Gastroesophageal sphincter (tissue), 3 donors: ENCODE data around the gene TXNRD1.

Source experiments
- EP300 ChIP-seq: sonication (generic); formaldehyde crosslinking; IDR thresholded peaks from one replicate; pipeline ENCODE4 v1.6.1; 2017; ENCODE audit warnings: antibody characterized with exemption, mild to moderate bottlenecking
- POLR2A ChIP-seq, 2 donors: fragments of 450-650 bp; IDR thresholded peaks; one replicate each; pipeline ENCODE4 v1.6.1; 2017; ENCODE audit warnings: antibody characterized with exemption in 2 of 2, mild to moderate bottlenecking in 2 of 2, moderate library complexity in 1 of 2
- TF ChIP-seq, protein P1 (sequence below), 4 experiments: fragments of 200-600 bp in 2 of 4; fragments of 450-650 bp in 2 of 4; sonication (generic) in 1 of 4; IDR thresholded peaks; one replicate each; pipeline ENCODE4 v1.5.1; 2017 to 2019; ENCODE audit warnings: antibody characterized with exemption in 4 of 4, mild to moderate bottlenecking in 2 of 4, moderate library complexity in 2 of 4

DNA sequence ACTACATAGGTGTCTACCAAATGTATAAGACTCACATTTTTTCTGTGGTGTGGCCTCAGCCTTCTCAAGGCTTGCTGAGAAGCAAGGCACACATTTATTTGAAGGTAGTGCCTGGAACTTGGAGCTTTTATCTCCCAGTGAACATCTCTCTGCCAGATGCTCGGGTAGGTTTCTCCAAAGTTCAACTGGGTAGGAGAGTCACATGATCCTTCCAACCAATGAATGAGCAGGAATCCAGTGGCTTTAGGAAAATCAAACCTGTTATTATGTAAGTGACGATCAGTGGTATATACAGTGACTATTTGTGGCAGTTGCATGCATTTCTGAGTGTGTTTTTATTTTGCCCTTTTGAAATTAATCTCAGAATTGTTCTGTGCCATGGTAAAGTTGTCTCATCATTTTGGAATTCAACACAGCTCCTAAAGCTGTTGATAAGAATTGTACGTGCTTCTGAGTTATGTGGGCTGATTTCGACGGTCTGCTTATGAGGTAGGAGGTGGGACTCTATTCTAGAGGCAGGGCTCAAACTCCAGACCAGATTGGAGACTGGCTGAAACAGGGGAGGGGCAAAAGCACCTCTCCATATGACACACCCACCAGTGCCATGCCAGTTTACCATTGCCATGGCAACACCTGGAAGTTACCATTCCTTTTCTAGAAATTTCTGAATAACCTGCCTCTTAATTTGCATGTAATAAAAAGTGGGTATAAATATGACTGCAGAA, 145.6 kb downstream of the TXNRD1 start:
- TF ChIP-seq POLR2A (IDR thresholded peaks at IDR 0.05) (no peak), EP300 (no peak)
- TF ChIP-seq, protein P1, sequence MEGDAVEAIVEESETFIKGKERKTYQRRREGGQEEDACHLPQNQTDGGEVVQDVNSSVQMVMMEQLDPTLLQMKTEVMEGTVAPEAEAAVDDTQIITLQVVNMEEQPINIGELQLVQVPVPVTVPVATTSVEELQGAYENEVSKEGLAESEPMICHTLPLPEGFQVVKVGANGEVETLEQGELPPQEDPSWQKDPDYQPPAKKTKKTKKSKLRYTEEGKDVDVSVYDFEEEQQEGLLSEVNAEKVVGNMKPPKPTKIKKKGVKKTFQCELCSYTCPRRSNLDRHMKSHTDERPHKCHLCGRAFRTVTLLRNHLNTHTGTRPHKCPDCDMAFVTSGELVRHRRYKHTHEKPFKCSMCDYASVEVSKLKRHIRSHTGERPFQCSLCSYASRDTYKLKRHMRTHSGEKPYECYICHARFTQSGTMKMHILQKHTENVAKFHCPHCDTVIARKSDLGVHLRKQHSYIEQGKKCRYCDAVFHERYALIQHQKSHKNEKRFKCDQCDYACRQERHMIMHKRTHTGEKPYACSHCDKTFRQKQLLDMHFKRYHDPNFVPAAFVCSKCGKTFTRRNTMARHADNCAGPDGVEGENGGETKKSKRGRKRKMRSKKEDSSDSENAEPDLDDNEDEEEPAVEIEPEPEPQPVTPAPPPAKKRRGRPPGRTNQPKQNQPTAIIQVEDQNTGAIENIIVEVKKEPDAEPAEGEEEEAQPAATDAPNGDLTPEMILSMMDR (IDR thresholded peaks at IDR 0.05): no peak
